Posterior vena cava (tissue), 2 donors: ENCODE data around the gene BMF. TPM values are rescaled to one million over a fixed set of nuclear protein-coding genes. Genes with fewer than 3 reads are reported as not detected.
"Not testable (repeated sequence)": the region's sequence is repeated elsewhere in the genome, so short reads cannot be mapped to it uniquely, and the experiment has no call there.

Source experiments
- DNase-seq: peaks from one replicate; pipeline ENCODE4 v3.0.0-alpha.2; 2020; ENCODE audit warnings: low spot score
- intact Hi-C, 2 donors: fragments of 100-400 bp; cut with DNase I; formaldehyde crosslinking; loops; one replicate each; pipeline versions ENCODE4 v1.14.1 to v1.14.2; 2022 to 2023
- total RNA-seq, 2 donors: library from RNA; stranded (reverse); fragmentation: NEBNext Ultra II Directional; extraction: Animal tissue kit (Norgen Biotek cat#: 25700); gene quantifications; one replicate each; pipeline ENCODE4 v1.2.1, GENCODE V29; 2021
- donor health status: DM: yes; HTN: yes; CAD: no.
- donor health status: DM: yes; HTN: yes; CAD: no.

BMF gene
- total RNA-seq, 2 donors from 2014 or later: 3.0 to 5.0 TPM

DNA sequence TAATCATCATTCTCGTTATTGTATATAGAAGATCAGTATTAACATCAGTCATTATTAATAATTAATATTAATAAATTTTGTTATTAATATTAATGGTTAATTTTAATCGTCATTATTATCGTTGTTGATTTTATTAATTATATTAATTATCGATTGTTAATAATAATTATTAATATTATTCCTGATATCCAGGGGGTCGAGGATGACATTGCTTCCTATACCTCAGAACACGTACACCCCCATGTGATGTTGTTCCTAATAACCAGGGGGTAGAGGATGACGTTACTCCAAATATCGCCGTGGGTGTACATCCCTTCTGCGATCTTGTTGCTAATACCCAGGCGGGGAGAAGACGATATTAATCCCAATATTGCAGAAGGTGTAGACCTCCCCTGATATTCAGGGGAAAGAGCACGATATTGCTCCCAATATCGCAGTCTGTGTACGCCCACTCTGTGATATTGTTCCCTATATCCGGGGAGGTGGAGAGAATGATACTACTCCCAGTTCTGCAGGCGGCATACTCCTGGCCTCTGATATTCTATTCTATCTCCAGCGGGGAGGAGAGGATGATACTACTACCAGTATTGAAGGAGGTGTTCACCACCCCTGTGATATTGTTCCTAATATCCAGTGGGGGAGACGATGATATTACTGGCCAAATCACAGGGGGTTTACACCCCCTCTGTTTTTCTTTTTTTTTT, 22.3 kb upstream of the BMF start:
- intact Hi-C loops: no loop called here

DNA sequence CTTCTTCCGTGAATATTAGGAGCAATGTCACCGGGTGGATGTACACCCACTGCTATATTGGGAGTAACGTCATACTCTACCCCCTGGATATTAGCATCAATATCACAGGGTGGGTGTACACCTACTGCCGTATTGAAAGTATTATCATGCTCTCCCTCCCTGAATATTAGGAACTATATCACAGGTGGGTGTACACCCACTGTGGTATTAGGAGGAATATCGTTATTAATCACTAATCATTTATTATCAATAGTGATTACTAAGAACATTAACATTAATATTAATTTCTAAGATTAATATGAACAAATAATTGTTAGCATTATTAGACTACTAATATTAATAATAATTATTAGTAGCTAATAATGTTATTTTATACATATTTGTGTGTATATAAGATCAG, 21.4 kb upstream of the BMF start:
- DNase-seq: no peak
- intact Hi-C loops: no loop called here

More for the DNA sequence above, 22.3 kb upstream of the BMF start:
- DNase-seq: no peak

GRCh38 chr15:40128766-40129660, 20.3 kb upstream of the BMF start:
- DNase-seq: no peak
- intact Hi-C loops: no loop called here

- DNase-seq: no peak
- intact Hi-C loops: no loop called here
These were observed 17.3 kb upstream of the BMF start for GRCh38 chr15:40125950-40126349.

GRCh38 chr15:40124807-40125285, 16.2 kb upstream of the BMF start:
- intact Hi-C loops, DNase-seq: not testable (repeated sequence)

GRCh38 chr15:40124333-40124732, 15.7 kb upstream of the BMF start:
- DNase-seq, intact Hi-C loops: not testable (repeated sequence)

DNA sequence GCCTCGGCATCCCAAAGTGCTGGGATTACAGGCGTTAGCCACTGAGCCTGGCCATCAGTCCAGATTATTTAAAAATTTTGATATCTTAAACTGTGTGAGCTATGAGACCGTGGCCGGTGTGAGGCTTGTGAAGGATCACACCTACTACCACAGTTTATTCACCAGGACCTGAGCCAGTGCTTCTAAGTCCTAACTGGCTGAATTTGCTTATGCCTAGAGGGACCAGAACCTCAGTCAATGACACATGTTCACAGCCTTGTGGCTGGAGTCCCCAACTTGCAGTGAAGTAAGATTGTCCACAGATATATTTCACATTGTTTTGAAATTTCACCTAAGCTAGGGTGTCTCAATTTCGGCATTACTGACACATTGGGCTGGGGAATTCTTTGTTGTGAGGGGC, 15.2 kb upstream of the BMF start:
- DNase-seq: not testable (repeated sequence)

GRCh38 chr15:40122989-40123388, 14.3 kb upstream of the BMF start:
- DNase-seq, intact Hi-C loops: not testable (repeated sequence)

More for the DNA sequence above, 15.2 kb upstream of the BMF start:
- intact Hi-C loops: not testable (repeated sequence)

GRCh38 chr15:40121911-40122638, 13.4 kb upstream of the BMF start:
- intact Hi-C loops: no loop called here

DNA sequence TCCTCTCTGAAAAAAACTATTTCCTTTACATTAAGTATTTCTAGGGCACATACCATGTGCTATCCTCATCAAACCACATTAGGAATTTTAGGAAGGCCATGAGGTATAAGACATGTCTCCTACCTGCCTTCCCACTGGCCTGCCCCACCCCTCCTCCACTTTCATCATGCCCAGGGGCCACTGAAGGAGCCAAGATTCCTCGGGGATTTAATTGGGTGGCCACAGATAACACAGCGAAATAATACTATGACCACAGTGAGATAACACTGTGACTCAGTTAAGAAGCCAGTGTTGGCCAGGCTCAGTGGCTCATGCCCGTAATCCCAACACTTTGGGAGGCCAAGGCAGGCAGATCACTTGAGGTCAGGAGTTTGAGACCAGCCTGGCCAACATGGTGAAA, 9.8 kb upstream of the BMF start:
- no peak for DNase-seq
- intact Hi-C loops: no loop called here

More at GRCh38 chr15:40121911-40122638, 13.4 kb upstream of the BMF start:
- DNase-seq: no peak

DNA sequence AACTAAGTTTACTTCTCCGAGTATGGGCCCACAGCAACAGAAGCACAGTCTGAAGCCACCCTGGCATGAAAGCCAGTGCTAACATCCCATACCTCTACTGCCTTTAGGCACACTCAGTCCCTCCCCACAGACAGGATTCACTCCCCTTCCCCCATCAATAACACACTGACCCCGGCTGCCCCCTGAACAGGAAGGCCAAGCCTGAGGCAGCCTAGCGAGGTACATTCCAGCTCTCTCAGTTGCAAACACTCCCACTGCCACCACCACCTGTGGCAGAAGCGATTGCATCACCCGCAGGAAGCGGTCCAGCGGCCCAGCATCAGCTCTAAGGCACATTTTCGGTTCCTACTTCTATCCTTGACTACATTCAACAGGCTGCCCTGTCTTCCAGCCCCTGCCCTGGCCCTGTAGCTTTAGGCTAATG, 7.0 kb upstream of the BMF start:
- intact Hi-C loops: no loop called here
- no peak for DNase-seq

- DNase-seq, intact Hi-C loops: not testable (repeated sequence)
These were observed 6.4 kb upstream of the BMF start for GRCh38 chr15:40115106-40115505.

DNA sequence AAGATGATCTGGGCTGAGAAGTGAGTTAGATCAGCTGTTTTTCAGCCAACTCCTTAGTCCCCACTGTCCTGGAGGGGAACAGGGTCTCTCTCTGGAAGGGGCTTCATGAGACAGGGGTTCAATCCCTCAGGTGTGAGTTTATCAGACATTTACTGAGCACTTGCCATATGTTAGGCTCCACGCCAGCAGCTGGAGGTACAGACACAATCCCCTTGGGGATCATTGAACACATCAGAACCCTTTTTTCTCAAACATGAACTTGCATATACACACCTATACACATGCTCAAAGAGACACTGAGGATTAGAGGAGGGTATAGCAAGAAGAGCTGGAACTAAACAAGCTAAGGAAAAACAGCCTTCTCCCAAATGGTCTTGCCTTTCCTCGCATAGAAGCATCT, 5.5 kb upstream of the BMF start:
- no peak for DNase-seq
- intact Hi-C loops: no loop called here

GRCh38 chr15:40112789-40113188, 4.1 kb upstream of the BMF start:
- DNase-seq: no peak
- intact Hi-C loops: no loop called here

- no peak for DNase-seq
- intact Hi-C loops: no loop called here
These were observed 3.2 kb upstream of the BMF start for GRCh38 chr15:40111888-40112287.

DNA sequence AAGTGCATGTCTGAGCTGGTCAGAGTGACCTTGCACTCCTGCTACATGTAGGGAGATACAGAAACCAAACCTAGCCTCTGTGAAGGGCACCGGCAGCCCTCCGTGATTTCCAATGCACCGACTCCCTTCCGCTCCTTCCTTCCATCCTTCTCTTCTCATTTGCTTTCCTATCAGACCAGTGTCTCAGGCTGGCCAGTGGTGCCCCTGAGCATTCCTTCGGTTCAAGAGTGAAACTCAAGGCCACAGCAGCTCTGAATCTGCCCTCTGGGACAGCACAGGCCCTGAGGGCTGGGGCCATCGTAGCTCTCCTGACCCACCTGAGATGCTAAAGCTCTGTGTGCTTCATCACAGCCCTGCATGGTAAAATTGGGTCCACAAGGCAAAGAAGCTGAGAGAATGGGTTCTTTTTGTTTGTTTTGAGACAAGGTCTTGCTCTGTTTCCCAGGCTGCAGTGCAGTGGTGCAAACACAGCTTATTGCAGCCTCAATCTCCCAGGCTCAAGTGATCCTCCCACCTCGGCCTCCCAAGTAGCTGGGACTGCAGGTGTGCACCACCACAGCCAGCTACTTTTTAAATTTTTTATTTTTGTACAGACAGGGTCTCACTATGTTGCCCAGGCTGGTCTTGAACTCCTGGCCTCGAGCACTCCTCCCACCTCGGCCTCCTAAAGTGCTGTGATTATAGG, 2.3 kb upstream of the BMF start:
- no peak for DNase-seq
- intact Hi-C loops: no loop called here

- intact Hi-C loops: loop anchor here in 1 of 2 donors (10.0 kb wide), 1 partner anchor 597 kb away; no protein-coding TSS in a partner anchor
- peak; percentile 91 for DNase-seq
These were observed 421 bp downstream of the BMF start for GRCh38 chr15:40108061-40108854.
